Measurements from ENCODE around the gene NUSAP1.
A peak's percentile ranks its signal among the peaks of the same experiment; 100 is the strongest.
"Not testable (repeated sequence)": the region's sequence is repeated elsewhere in the genome, so short reads cannot be mapped to it uniquely, and the experiment has no call there.

NUSAP1 gene

GRCh38 chr15:41411441-41411840, 78.8 kb downstream of the NUSAP1 start:
- DNase-seq (ENCODE audit: low read depth in 3 of 3, low spot score in 1 of 3), result no peak

- no peak for DNase-seq (ENCODE audit: low read depth in 3 of 3, low spot score in 1 of 3)
Observed at GRCh38 chr15:41416128-41416741, 83.6 kb downstream of the NUSAP1 start.

GRCh38 chr15:41416742-41417417, 84.2 kb downstream of the NUSAP1 start, which contains the start of gene RTF1:
Gene RTF1, plus strand, starts transcription at chr15:41417095. Its CDS starts 21 bp downstream, at chr15:41417116.
- peak; percentile 92 to 99 (median 97) for DNase-seq (ENCODE audit: low read depth in 3 of 3, low spot score in 1 of 3)

GRCh38 chr15:41417418-41418195, 84.9 kb downstream of the NUSAP1 start:
- no peak for DNase-seq (ENCODE audit: low read depth in 3 of 3, low spot score in 1 of 3)

- DNase-seq (ENCODE audit: low read depth in 3 of 3, low spot score in 1 of 3), result no peak
Observed at GRCh38 chr15:41423979-41424659, 91.4 kb downstream of the NUSAP1 start.

GRCh38 chr15:41424809-41425208, 92.1 kb downstream of the NUSAP1 start:
- DNase-seq (ENCODE audit: low read depth in 3 of 3, low spot score in 1 of 3), result no peak

GRCh38 chr15:41425907-41426306, 93.2 kb downstream of the NUSAP1 start:
- not testable (repeated sequence) for DNase-seq (ENCODE audit: low read depth in 3 of 3, low spot score in 1 of 3)

- no peak for DNase-seq (ENCODE audit: low read depth in 3 of 3, low spot score in 1 of 3)
Observed at GRCh38 chr15:41429003-41429890, 96.6 kb downstream of the NUSAP1 start.

Measured in stimulated activated CD4-positive, alpha-beta T cell treated with anti-CD3 and anti-CD28 coated beads, TNF-alpha, amount 100 ng/mL, for 1 hour (primary cell).